ENCODE results near the gene ACOT12.
"Not testable (repeated sequence)": the region's sequence is repeated elsewhere in the genome, so short reads cannot be mapped to it uniquely, and the experiment has no call there.

The ACOT12 gene

GRCh38 chr5:81393783-81394718 lies at the start of gene ACOT12:
ACOT12 (minus strand) TSS chr5:81394134; CDS start chr5:81394114, 20 bp downstream.
- DNase-seq, result no peak

GRCh38 chr5:81435023-81435422 lies 41.1 kb upstream of the ACOT12 start:
- DNase-seq, result no peak

- no peak for DNase-seq
Observed at GRCh38 chr5:81429985-81430384, 36.1 kb upstream of the ACOT12 start.

- no peak for DNase-seq
Observed at GRCh38 chr5:81429363-81429762, 35.4 kb upstream of the ACOT12 start.

- DNase-seq, result no peak
Observed at GRCh38 chr5:81428861-81429260, 34.9 kb upstream of the ACOT12 start.

GRCh38 chr5:81428446-81428845 lies 34.5 kb upstream of the ACOT12 start:
- no peak for DNase-seq

GRCh38 chr5:81427566-81427965 lies 33.6 kb upstream of the ACOT12 start:
- no peak for DNase-seq

- DNase-seq, result no peak
Observed at GRCh38 chr5:81426359-81427030, 32.6 kb upstream of the ACOT12 start.

- peak in 1 of 2 donors; percentile 70 for DNase-seq
Observed at GRCh38 chr5:81425569-81425968, 31.6 kb upstream of the ACOT12 start.

- DNase-seq, result no peak
Observed at GRCh38 chr5:81424728-81425127, 30.8 kb upstream of the ACOT12 start.

- DNase-seq, result no peak
Observed at GRCh38 chr5:81422671-81423070, 28.7 kb upstream of the ACOT12 start.

GRCh38 chr5:81420039-81420667 lies 26.2 kb upstream of the ACOT12 start:
- peak in 1 of 2 donors; percentile 5 for DNase-seq

- no peak for DNase-seq
Observed at GRCh38 chr5:81418606-81419005, 24.7 kb upstream of the ACOT12 start.

GRCh38 chr5:81417052-81417451 lies 23.1 kb upstream of the ACOT12 start:
- no peak for DNase-seq

GRCh38 chr5:81409896-81410295 lies 16.0 kb upstream of the ACOT12 start:
- no peak for DNase-seq

GRCh38 chr5:81409361-81409760 lies 15.4 kb upstream of the ACOT12 start:
- no peak for DNase-seq

- no peak for DNase-seq
Observed at GRCh38 chr5:81408496-81408895, 14.6 kb upstream of the ACOT12 start.

GRCh38 chr5:81407811-81408210 lies 13.9 kb upstream of the ACOT12 start:
- DNase-seq, result not testable (repeated sequence)

GRCh38 chr5:81405126-81405891 lies 11.4 kb upstream of the ACOT12 start:
- no peak for DNase-seq

- no peak for DNase-seq
Observed at GRCh38 chr5:81402192-81402930, 8.4 kb upstream of the ACOT12 start.

- DNase-seq, result no peak
Observed at GRCh38 chr5:81401266-81401665, 7.3 kb upstream of the ACOT12 start.

GRCh38 chr5:81400375-81400774 lies 6.4 kb upstream of the ACOT12 start:
- DNase-seq, result no peak
